H1 (cell line): ENCODE results near the gene PFKP. TPM values are rescaled to one million over a fixed set of nuclear protein-coding genes. Genes with fewer than 3 reads are reported as not detected.

Source experiments
- KDM1A ChIP-seq: fragments of 200-600, 300-600 bp; sonication (generic); IDR thresholded peaks from 2 replicates; pipeline ENCODE4 v1.7.1; 2016; ENCODE audit warnings: mild to moderate bottlenecking, low read length, borderline replicate concordance
- polyA plus RNA-seq, 7 experiments: library from polyadenylated mRNA; depleted of rRNA in 3 of 7; stranded (reverse) in 5 of 7; unstranded in 2 of 7; fragments of >200 nt in 5 of 7; fragments of 200-250 nt in 2 of 7; gene quantifications; 1 replicate in 5 of 7; 2 replicates in 1 of 7; 4 replicates in 1 of 7; pipeline versions ENCODE4 v1.2.1 to v1.2.3, GENCODE V29; 2011 to 2013; ENCODE audit warnings: missing spikeins in 2 of 7, mixed read lengths in 2 of 7
- total RNA-seq: library from RNA; stranded (reverse); fragmentation: NEBNext Ultra II Directional; extraction: Animal tissue kit (Norgen Biotek cat#: 25700); gene quantifications from 2 replicates; pipeline ENCODE4 v1.2.1, GENCODE V29; 2021

PFKP gene
- total and polyA plus RNA-seq, 2 of the 8 experiments (the other 6 are each of a cell fraction or from before 2014, with no cell fraction given) = 51.2 to 128 TPM

GRCh38 chr10:3053155-3053554 is 14.2 kb upstream of the PFKP start (continued):
- TF ChIP-seq KDM1A = no peak
